ENCODE results near the gene GABRB1.

- no peak for TF ChIP-seq CTCF (conservative IDR thresholded peaks at IDR 0.05; ENCODE audit: low read length)
- TF ChIP-seq EZH2phosphoT487 (IDR thresholded peaks at IDR 0.05; ENCODE audit: borderline replicate concordance) = no peak
Measured at GRCh38 chr4:47084111-47084510, 52.7 kb downstream of the GABRB1 start.

Data from Loucy (cell line).